Lower leg skin (tissue), 3 donors: ENCODE results near the gene CYP2D6.

Experiments
- POLR2A ChIP-seq, 2 donors: fragments of 450-650 bp; IDR thresholded peaks; one replicate each; pipeline ENCODE4 v1.6.1; 2016 to 2017; ENCODE audit warnings: antibody characterized with exemption in 2 of 2, mild to moderate bottlenecking in 1 of 2, moderate library complexity in 1 of 2
- TF ChIP-seq, protein P1 (sequence below), 3 donors: fragments of 450-650 bp; IDR thresholded peaks; one replicate each; pipeline ENCODE4 v1.5.1; 2016; ENCODE audit warnings: antibody characterized with exemption in 3 of 3, mild to moderate bottlenecking in 3 of 3, moderate library complexity in 2 of 3

DNA sequence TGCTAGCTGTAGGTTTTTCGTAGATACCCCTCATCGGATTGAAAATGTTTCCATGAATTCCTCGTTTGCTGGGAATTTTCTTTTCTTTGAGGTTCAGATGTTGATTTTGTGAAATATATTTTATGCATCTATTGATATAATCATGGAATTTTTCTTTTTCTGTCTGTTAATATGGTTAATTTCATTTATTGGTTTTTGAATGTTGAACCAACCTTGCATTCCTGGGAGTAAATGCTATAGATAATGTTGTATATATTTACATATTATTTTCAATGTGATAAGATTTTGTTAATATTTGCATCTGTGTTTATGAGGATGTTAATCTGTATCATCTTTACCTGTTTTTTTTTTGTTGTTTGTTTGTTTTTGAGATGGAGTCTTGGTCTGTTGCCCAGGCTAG, 29.4 kb downstream of the CYP2D6 start:
- TF ChIP-seq, protein P1, sequence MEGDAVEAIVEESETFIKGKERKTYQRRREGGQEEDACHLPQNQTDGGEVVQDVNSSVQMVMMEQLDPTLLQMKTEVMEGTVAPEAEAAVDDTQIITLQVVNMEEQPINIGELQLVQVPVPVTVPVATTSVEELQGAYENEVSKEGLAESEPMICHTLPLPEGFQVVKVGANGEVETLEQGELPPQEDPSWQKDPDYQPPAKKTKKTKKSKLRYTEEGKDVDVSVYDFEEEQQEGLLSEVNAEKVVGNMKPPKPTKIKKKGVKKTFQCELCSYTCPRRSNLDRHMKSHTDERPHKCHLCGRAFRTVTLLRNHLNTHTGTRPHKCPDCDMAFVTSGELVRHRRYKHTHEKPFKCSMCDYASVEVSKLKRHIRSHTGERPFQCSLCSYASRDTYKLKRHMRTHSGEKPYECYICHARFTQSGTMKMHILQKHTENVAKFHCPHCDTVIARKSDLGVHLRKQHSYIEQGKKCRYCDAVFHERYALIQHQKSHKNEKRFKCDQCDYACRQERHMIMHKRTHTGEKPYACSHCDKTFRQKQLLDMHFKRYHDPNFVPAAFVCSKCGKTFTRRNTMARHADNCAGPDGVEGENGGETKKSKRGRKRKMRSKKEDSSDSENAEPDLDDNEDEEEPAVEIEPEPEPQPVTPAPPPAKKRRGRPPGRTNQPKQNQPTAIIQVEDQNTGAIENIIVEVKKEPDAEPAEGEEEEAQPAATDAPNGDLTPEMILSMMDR (IDR thresholded peaks at IDR 0.05), result no peak
- no peak for TF ChIP-seq POLR2A (IDR thresholded peaks at IDR 0.05)
